Heart right ventricle (tissue), 16 donors: ENCODE measurements around the gene TWF1. TPM values are rescaled to one million over a fixed set of nuclear protein-coding genes. Genes with fewer than 3 reads are reported as not detected.

Experiments
- ATAC-seq, 8 donors: fragments of 200-7000 bp; cut with Tn5 transposase; one replicate each; pipeline ENCODE4 v1.9.1; 2020; ENCODE audit warnings: mild to moderate bottlenecking in 8 of 8, moderate library complexity in 8 of 8, moderate number of reproducible peaks in 1 of 8
- DNase-seq, 2 donors: peaks; one replicate each; pipeline ENCODE4 v3.0.0-alpha.2; 2020
- H3K27ac ChIP-seq, 10 donors: fragments of 200-600 bp; sonication (generic) in 2 of 10; one replicate each; pipeline versions ENCODE4 v1.5.0 to v1.8.0; 2020 to 2022; ENCODE audit warnings: mild to moderate bottlenecking in 3 of 10
- H3K27me3 ChIP-seq, 7 donors: fragments of 200-600 bp; one replicate each; pipeline ENCODE4 v1.8.0; 2021 to 2022; ENCODE audit warnings: mild to moderate bottlenecking in 2 of 7
- H3K36me3 ChIP-seq, 9 donors: fragments of 200-600 bp; sonication (generic) in 1 of 9; one replicate each; pipeline versions ENCODE4 v1.5.0 to v1.8.0; 2020 to 2022; ENCODE audit warnings: mild to moderate bottlenecking in 2 of 9
- H3K4me1 ChIP-seq, 9 donors: fragments of 200-600 bp; sonication (generic) in 1 of 9; one replicate each; pipeline versions ENCODE4 v1.5.0 to v1.8.0; 2020 to 2022; ENCODE audit warnings: mild to moderate bottlenecking in 4 of 9
- H3K4me3 ChIP-seq, 10 donors: fragments of 200-600 bp; sonication (generic) in 2 of 10; one replicate each; pipeline versions ENCODE4 v1.5.0 to v1.8.0; 2020 to 2022; ENCODE audit warnings: mild to moderate bottlenecking in 7 of 10, moderate library complexity in 2 of 10
- H3K9me3 ChIP-seq, 11 donors: fragments of 200-600 bp in 10 of 11; sonication (generic) in 2 of 11; one replicate each; pipeline versions ENCODE4 v1.5.0 to v1.8.0; 2013 to 2022; ENCODE audit warnings: mild to moderate bottlenecking in 2 of 11, control low read depth in 1 of 11, moderate library complexity in 1 of 11
- WGBS, 2 donors: extraction: QIAGEN DNeasy Blood & Tissue Kit; methylation state at CpG; one replicate each; pipeline ENCODE4 v1.1.7; 2013; ENCODE audit warnings: inconsistent platforms in 1 of 2; 5-methylcytosine and 5-hydroxymethylcytosine counted together
- intact Hi-C, 10 donors: fragments of 100-400 bp; cut with DNase I; formaldehyde crosslinking; loops; one replicate each; pipeline versions ENCODE4 v1.11.1 to v1.14.2; 2022
- polyA plus RNA-seq, 2 donors: library from polyadenylated mRNA; stranded (reverse); fragments of 200-250 nt; gene quantifications; one replicate each; pipeline ENCODE4 v1.2.3, GENCODE V29; 2013
- total RNA-seq, 10 donors: library from RNA; stranded (reverse); fragmentation: NEBNext Ultra II Directional in 3 of 10; extraction: Animal tissue kit (Norgen Biotek cat#: 25700) in 3 of 10; gene quantifications; one replicate each; pipeline versions ENCODE4 v1.2.1 to v1.2.4, GENCODE V29; 2021 to 2023
- TF ChIP-seq, protein P1 (sequence below), 9 donors: fragments of 200-600 bp; sonication (generic) in 2 of 9; IDR thresholded peaks; one replicate each; pipeline versions ENCODE4 v1.5.0 to v1.8.0; 2021 to 2022; ENCODE audit warnings: antibody characterized with exemption in 9 of 9, mild to moderate bottlenecking in 5 of 9, moderate library complexity in 1 of 9
- donor health status: Arrhythmogenic right ventricular cardiomyopathy.
- donor health status: ischemic (EF 13 %, LVEDD 7.1; RV severe dilation, severe dysfunction).
- donor health status: healthy with polysubstance abuse.
- donor health status: DM: no; HTN: yes; CAD: no.
- donor health status: DM: no; HTN: no; CAD: no.
- donor health status: ischemic (EF 25% LVEDD 6.9; RV normal size, moderate dysfunction).
- donor health status: ischemic (EF 25% LVEDD 5.7; RV mildly dilated, moderate dysfunction).
- donor health status: healthy.
- donor health status: DM: yes; HTN: yes; CAD: no.
- donor health status: Ischemic cardiomyopathy.
- donor health status: ischemic (EF 35%, LVEDD 5.7; RV mildly dilated, moderate dysfunction).
- donor health status: nonischemic (EF 11% LVEDD 7.7; RV severe dilation, severe dysfunction).
- donor health status: DM: yes; HTN: yes; CAD: no.
- donor health status: PGD.
- donor health status: ischemic (EF 29% LVEDD 5.4; RV normal size, mild dysfunction).
- donor health status: nonischemic (EF 23%, LVEDD 6.1; RV moderate dilation, normal function).

Gene TWF1
- total and polyA plus RNA-seq, 12 donors: 8.5 to 21.7 (median 11.1) TPM

DNA sequence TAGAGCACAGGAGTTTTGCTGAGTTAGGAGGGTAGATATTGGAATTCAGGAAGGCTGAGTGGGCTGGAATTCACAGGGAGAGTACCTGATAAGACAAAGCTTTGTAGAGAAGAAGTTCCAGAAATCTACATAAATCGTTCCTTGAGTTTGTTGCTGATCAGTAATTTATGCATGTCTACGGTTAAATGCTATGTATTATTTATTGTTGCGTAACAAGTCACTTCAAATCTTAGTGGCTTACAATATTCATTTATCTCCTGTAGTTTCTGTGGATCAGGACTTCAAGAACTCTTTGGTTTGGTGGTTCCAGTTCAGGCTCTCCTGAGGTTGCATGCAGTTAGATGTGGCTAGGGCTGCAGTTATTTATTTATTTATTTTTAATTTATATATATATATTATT is 55.3 kb downstream of the TWF1 start:
- no peak for ATAC-seq
- H3K9me3 ChIP-seq: no peaks in the 10 kb centered on the region
- no peak overlapping the region for H3K27ac ChIP-seq
- H3K4me1 ChIP-seq: peaks cover 0 to 5% (median 0%) of the 10 kb centered on the region in 9 donors
- H3K27me3 ChIP-seq: no peaks in the 10 kb centered on the region
- peaks cover 0 to 35% (median 8%) of the 10 kb centered on the region in 9 donors for H3K36me3 ChIP-seq
- TF ChIP-seq, protein P1, sequence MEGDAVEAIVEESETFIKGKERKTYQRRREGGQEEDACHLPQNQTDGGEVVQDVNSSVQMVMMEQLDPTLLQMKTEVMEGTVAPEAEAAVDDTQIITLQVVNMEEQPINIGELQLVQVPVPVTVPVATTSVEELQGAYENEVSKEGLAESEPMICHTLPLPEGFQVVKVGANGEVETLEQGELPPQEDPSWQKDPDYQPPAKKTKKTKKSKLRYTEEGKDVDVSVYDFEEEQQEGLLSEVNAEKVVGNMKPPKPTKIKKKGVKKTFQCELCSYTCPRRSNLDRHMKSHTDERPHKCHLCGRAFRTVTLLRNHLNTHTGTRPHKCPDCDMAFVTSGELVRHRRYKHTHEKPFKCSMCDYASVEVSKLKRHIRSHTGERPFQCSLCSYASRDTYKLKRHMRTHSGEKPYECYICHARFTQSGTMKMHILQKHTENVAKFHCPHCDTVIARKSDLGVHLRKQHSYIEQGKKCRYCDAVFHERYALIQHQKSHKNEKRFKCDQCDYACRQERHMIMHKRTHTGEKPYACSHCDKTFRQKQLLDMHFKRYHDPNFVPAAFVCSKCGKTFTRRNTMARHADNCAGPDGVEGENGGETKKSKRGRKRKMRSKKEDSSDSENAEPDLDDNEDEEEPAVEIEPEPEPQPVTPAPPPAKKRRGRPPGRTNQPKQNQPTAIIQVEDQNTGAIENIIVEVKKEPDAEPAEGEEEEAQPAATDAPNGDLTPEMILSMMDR (IDR thresholded peaks at IDR 0.05): no peak
- 90 to 91% methylated on average over 3 of the region's 3 CpGs for WGBS, 2 donors
- no peak overlapping the region for H3K4me3 ChIP-seq
- no peak for DNase-seq
- intact Hi-C loops: no loop called here

DNA sequence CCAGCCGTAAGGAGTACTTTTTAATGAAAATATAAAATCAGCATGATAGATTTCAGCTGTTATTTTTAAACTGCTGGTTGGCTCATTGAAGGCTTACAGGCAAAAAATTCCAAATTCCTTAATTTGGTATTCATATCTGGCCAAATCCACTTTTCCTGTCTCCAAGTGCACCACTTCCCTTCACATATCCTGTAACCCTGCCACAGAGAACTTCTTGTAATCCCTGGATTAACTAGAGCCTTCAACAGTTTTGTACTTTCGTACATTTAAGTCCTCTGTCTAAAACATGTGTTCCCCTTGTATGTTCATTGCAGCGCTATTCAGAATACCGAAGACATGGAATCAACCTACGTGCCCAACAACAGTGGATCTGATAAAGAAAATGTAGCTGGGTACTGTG is 57.1 kb downstream of the TWF1 start:
- 94 to 97% methylated on average over 5 of the region's 5 CpGs for WGBS, 2 donors

DNA sequence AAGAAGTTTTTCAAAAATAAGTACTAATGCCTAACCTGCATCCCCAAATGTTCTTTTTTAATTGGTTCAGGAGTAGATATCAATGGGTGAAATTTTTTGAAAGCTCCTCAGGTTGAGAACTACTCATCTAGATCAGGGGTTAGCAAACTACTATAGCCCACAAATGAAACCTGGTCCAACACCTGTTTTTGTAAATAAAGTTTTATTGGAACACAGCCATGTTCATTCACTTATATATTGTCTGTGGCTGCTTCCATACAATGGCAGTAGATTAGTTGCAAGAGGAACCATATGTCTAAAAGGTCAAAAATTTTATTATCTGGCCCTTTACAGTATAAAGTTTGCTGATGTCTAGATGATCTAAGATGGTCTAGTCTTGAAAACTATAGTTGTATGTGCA is 61.3 kb downstream of the TWF1 start:
- intact Hi-C loops: no loop called here
- no peaks in the 10 kb centered on the region for H3K4me1 ChIP-seq
- DNase-seq (no peak), ATAC-seq (no peak)
- TF ChIP-seq, protein P1 (IDR thresholded peaks at IDR 0.05): no peak
- H3K27me3 ChIP-seq: no peaks in the 10 kb centered on the region
- peaks cover 0 to 67% (median 10%) of the 10 kb centered on the region in 9 donors for H3K36me3 ChIP-seq
- no peaks in the 10 kb centered on the region for H3K9me3 ChIP-seq
- no peak overlapping the region for H3K27ac ChIP-seq
- H3K4me3 ChIP-seq: no peak overlapping the region

More for the DNA sequence above, 57.1 kb downstream of the TWF1 start:
- H3K27ac ChIP-seq: no peak overlapping the region
- no peak for ATAC-seq
- H3K36me3 ChIP-seq: peaks cover 0 to 42% (median 7%) of the 10 kb centered on the region in 9 donors
- peaks cover 0 to 5% (median 0%) of the 10 kb centered on the region in 9 donors for H3K4me1 ChIP-seq
- intact Hi-C loops: no loop called here
- no peak overlapping the region for H3K4me3 ChIP-seq
- no peaks in the 10 kb centered on the region for H3K9me3 ChIP-seq
- H3K27me3 ChIP-seq: no peaks in the 10 kb centered on the region
- DNase-seq: no peak
- TF ChIP-seq, protein P1 (IDR thresholded peaks at IDR 0.05): no peak

Other genes with a start within 250 kb of the TWF1 start
- 1 to 10 TPM; 4.1 to 7.8 (median 5.2) TPM for gene PUS7L, start 47.5 kb downstream of the TWF1 start, total RNA-seq
- gene PUS7L, start 47.5 kb downstream of the TWF1 start, polyA plus RNA-seq: 1 to 10 TPM; 1.2 to 1.5 TPM
- gene IRAK4, start 47.4 kb downstream of the TWF1 start, total RNA-seq: 1 to 10 TPM; 3.6 to 8.1 (median 4.1) TPM
- gene IRAK4, start 47.4 kb downstream of the TWF1 start, polyA plus RNA-seq: 1 to 10 TPM; 3.8 to 5.4 TPM
- 1 to 10 TPM; 5.9 to 8.5 (median 7.1) TPM for gene TMEM117, start 29.8 kb upstream of the TWF1 start, total RNA-seq
- gene TMEM117, start 29.8 kb upstream of the TWF1 start, polyA plus RNA-seq: 1 to 10 TPM; 4.0 to 5.9 TPM